SK-N-SH (cell line): Measurements from ENCODE around the gene VGF. TPM values are rescaled to one million over a fixed set of nuclear protein-coding genes. Genes with fewer than 3 reads are reported as not detected.
A peak's percentile ranks its signal among the peaks of the same experiment; 100 is the strongest.

Experiments
- CTCF ChIA-PET: fragments of 300-600, 350-600 bp; formaldehyde crosslinking; extraction: SDS; loops from one replicate; lab custom pipeline; 2021; lab: Yijun Ruan, JAX
- POLR2A ChIA-PET: fragments of 350-600 bp; sonication (Branson Sonifier 250); formaldehyde crosslinking; extraction: SDS; loops from one replicate; lab custom pipeline; 2020; ENCODE audit warnings: antibody characterized with exemption, inconsistent platforms; lab: Yijun Ruan, JAX
- DNase-seq: peaks from one replicate; pipeline ENCODE4 v3.0.0; 2012
- H2AFZ ChIP-seq: fragments of 200-600 bp; sonication (generic); 2 replicates; pipeline ENCODE4 v1.8.1; 2016; ENCODE audit warnings: antibody characterized with exemption, mild to moderate bottlenecking, low read depth
- H3F3A ChIP-seq: fragments of 200-600 bp; sonication (generic); replicated peaks from 2 replicates; pipeline ENCODE3; 2016; ENCODE audit warnings: antibody characterized with exemption, mild to moderate bottlenecking; ENCODE audit not compliant: insufficient read depth
- H3K27ac ChIP-seq, 2 experiments: fragments of 200-500 bp in 1 of 2; fragments of 200-600 bp in 1 of 2; sonication (Bioruptor generic) in 1 of 2; sonication (generic), shearing (Covaris generic) in 1 of 2; 2 replicates each; pipeline versions ENCODE4 v1.5.1 to v1.6.1; 2014 to 2016; ENCODE audit warnings: low read depth in 2 of 2, inconsistent platforms in 1 of 2, low read length in 1 of 2, mild to moderate bottlenecking in 1 of 2, mixed read lengths in 1 of 2
- H3K27me3 ChIP-seq: fragments of 200-600 bp; sonication (generic), shearing (Covaris generic); 2 replicates; pipeline ENCODE4 v1.6.1; 2016; ENCODE audit warnings: mixed run types; ENCODE audit not compliant: insufficient read depth
- H3K36me3 ChIP-seq, 2 experiments: fragments of 200-500 bp in 1 of 2; fragments of 200-600 bp in 1 of 2; sonication (Bioruptor generic) in 1 of 2; sonication (generic) in 1 of 2; replicated peaks in 1 of 2; 2 replicates each; pipeline versions ENCODE3 to v1.5.1; 2014 to 2016; ENCODE audit warnings: low read length in 1 of 2, mild to moderate bottlenecking in 1 of 2; ENCODE audit not compliant: insufficient read depth in 2 of 2, control insufficient read depth in 1 of 2
- H3K4me1 ChIP-seq, 2 experiments: fragments of 200-500 bp in 1 of 2; fragments of 200-600 bp in 1 of 2; sonication (Bioruptor generic) in 1 of 2; sonication (generic), shearing (Covaris generic) in 1 of 2; 2 replicates each; pipeline versions ENCODE4 v1.5.1 to v1.6.1; 2014 to 2016; ENCODE audit warnings: low read depth in 1 of 2, low read length in 1 of 2, mixed run types in 1 of 2; ENCODE audit not compliant: insufficient read depth in 2 of 2, control insufficient read depth in 1 of 2
- H3K4me2 ChIP-seq: fragments of 200-600 bp; sonication (generic), shearing (Covaris generic); 2 replicates; pipeline ENCODE4 v1.6.1; 2017; ENCODE audit warnings: mixed run types
- H3K4me3 ChIP-seq, 2 experiments: fragments of 200-500 bp in 1 of 2; fragments of 200-600 bp in 1 of 2; sonication (Bioruptor generic) in 1 of 2; sonication (generic), shearing (Covaris generic) in 1 of 2; 2 replicates each; pipeline versions ENCODE4 v1.5.1 to v1.8.1; 2014 to 2016; ENCODE audit warnings: low read depth in 2 of 2, inconsistent platforms in 1 of 2, low read length in 1 of 2, mild to moderate bottlenecking in 1 of 2, mixed read lengths in 1 of 2, moderate library complexity in 1 of 2
- H3K79me2 ChIP-seq: fragments of 200-600 bp; sonication (generic); 2 replicates; pipeline ENCODE4 v1.8.1; 2017; ENCODE audit warnings: mild to moderate bottlenecking; ENCODE audit not compliant: insufficient read depth
- H3K9ac ChIP-seq: fragments of 200-600 bp; sonication (generic); 2 replicates; pipeline ENCODE4 v1.6.1; 2017; ENCODE audit warnings: mixed run types
- H3K9me2 ChIP-seq: fragments of 200-600 bp; sonication (generic); 2 replicates; pipeline ENCODE4 v1.6.1; 2017; ENCODE audit warnings: mixed run types
- H3K9me3 ChIP-seq: fragments of 200-600 bp; sonication (generic); 2 replicates; pipeline ENCODE4 v1.6.1; 2017; ENCODE audit warnings: mixed run types, mild to moderate bottlenecking, moderate library complexity
- H4K20me1 ChIP-seq: fragments of 200-600 bp; sonication (generic); 2 replicates; pipeline ENCODE4 v1.6.1; 2017; ENCODE audit warnings: mild to moderate bottlenecking, mixed run types; ENCODE audit not compliant: insufficient read depth
- CHD2 ChIP-seq: fragments of 150-350 bp; IDR thresholded peaks from 2 replicates; pipeline ENCODE4 v1.6.1; 2018; ENCODE audit warnings: low read length; ENCODE audit not compliant: partially characterized antibody
- EP300 ChIP-seq, 2 experiments: IDR thresholded peaks; 2 replicates each; pipeline versions ENCODE4 v1.4.0 to v1.6.1; 2012; ENCODE audit warnings: borderline replicate concordance in 1 of 2, low read depth in 1 of 2, low read length in 1 of 2
- FOSL2 ChIP-seq: IDR thresholded peaks from 2 replicates; pipeline ENCODE4 v1.4.0; 2012; ENCODE audit warnings: low read depth, mild to moderate bottlenecking, moderate library complexity, borderline replicate concordance
- JUND ChIP-seq: IDR thresholded peaks from 2 replicates; pipeline ENCODE4 v1.4.0; 2012
- POLR2AphosphoS5 ChIP-seq: IDR thresholded peaks from 2 replicates; pipeline ENCODE4 v1.6.1; 2012; ENCODE audit warnings: low read depth, low read length
- RFX5 ChIP-seq: IDR thresholded peaks from 2 replicates; pipeline ENCODE4 v1.6.1; 2012; ENCODE audit warnings: mild to moderate bottlenecking, improper control_type of control experiment, low read length
- SIN3A ChIP-seq: IDR thresholded peaks from 2 replicates; pipeline ENCODE4 v1.6.1; 2012; ENCODE audit warnings: low read depth, mild to moderate bottlenecking, low read length, moderate library complexity, borderline replicate concordance
- SMC3 ChIP-seq: IDR thresholded peaks from 2 replicates; pipeline ENCODE4 v1.6.1; 2012; ENCODE audit warnings: low read depth, low read length, improper control_type of control experiment
- TAF1 ChIP-seq: IDR thresholded peaks from 2 replicates; pipeline ENCODE4 v1.6.1; 2012; ENCODE audit warnings: low read depth, mild to moderate bottlenecking, low read length, moderate library complexity, borderline replicate concordance
- TCF12 ChIP-seq: IDR thresholded peaks from 2 replicates; pipeline ENCODE4 v1.4.0; 2012
- WGBS: methylation state at CpG from one replicate; pipeline ENCODE4 v1.1.6; 2017; ENCODE audit warnings: low lambda C conversion rate; 5-methylcytosine and 5-hydroxymethylcytosine counted together
- polyA plus RNA-seq, 3 experiments: library from polyadenylated mRNA; depleted of rRNA; stranded (reverse); fragments of >200 nt; gene quantifications; 2 replicates each; pipeline ENCODE4 v1.2.3, GENCODE V29; 2012
- TF ChIP-seq, protein P1 (sequence below): IDR thresholded peaks from 2 replicates; pipeline ENCODE4; 2012
- TF ChIP-seq, protein P2 (sequence below): fragments of 150-350 bp; IDR thresholded peaks from 2 replicates; pipeline ENCODE4 v1.6.1; 2017; ENCODE audit warnings: antibody characterized with exemption, low read length, low read depth, borderline replicate concordance
- TF ChIP-seq, protein P3 (sequence below): fragments of 200-600 bp; sonication (generic); IDR thresholded peaks from 2 replicates; pipeline ENCODE4 v1.6.1; 2017; ENCODE audit warnings: antibody characterized with exemption, mild to moderate bottlenecking, moderate library complexity
- TF ChIP-seq, protein P4 (sequence below): IDR thresholded peaks from 2 replicates; pipeline ENCODE4 v1.6.1; 2012; ENCODE audit warnings: mild to moderate bottlenecking, low read depth, low read length, moderate library complexity

Gene VGF
- polyA plus RNA-seq, 1 of the 3 experiments (the other 2 are of a cell fraction), result 54.3 TPM

DNA sequence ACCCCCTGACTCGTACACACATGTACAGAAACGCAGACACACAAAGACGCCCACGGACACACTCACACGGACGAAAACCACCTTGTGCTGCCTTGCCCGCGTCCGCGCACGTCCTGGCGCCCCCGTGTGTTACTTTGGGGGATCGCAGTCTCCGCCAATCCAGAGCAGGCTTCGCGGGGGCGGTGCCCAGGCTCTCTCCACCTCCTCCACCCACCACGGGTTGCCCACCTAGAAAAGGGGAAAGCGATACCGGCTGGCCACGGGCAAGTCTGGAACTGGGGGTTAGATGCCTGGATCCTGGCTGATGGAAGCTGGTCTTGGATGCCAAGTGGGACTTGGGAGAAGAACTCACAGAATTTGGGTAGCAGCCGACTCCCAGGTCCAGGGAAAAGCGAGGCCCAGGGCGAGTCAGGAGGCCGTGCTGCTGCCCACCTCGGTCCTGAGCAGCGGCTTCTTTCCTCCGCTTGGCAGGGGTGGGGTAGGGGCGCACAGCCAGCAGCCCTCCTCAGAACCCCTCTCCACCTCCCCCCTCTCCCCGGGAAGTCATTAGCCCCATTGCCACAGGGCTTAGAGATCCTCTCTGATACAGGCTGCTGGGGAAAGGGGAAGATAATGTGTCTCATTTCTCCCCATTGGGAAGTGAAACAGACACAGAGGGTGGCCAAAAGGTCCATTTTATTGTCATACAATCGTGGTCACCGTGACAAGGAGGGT lies 4.6 kb upstream of the VGF start (continued):
- TF ChIP-seq, protein P1, sequence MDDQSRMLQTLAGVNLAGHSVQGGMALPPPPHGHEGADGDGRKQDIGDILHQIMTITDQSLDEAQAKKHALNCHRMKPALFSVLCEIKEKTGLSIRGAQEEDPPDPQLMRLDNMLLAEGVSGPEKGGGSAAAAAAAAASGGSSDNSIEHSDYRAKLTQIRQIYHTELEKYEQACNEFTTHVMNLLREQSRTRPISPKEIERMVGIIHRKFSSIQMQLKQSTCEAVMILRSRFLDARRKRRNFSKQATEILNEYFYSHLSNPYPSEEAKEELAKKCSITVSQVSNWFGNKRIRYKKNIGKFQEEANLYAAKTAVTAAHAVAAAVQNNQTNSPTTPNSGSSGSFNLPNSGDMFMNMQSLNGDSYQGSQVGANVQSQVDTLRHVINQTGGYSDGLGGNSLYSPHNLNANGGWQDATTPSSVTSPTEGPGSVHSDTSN, result no peak; the same call in 1 of the 2 replicates
- TF ChIP-seq POLR2AphosphoS5 (peak; percentile 17; the same call in 1 of the 2 replicates), SMC3 (peak; percentile 85), RFX5 (no peak), SIN3A (peak; percentile 71; the same call in 1 of the 2 replicates), TAF1 (no peak)
- TF ChIP-seq, protein P2, sequence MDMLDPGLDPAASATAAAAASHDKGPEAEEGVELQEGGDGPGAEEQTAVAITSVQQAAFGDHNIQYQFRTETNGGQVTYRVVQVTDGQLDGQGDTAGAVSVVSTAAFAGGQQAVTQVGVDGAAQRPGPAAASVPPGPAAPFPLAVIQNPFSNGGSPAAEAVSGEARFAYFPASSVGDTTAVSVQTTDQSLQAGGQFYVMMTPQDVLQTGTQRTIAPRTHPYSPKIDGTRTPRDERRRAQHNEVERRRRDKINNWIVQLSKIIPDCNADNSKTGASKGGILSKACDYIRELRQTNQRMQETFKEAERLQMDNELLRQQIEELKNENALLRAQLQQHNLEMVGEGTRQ, result no peak
- TF ChIP-seq, protein P3, sequence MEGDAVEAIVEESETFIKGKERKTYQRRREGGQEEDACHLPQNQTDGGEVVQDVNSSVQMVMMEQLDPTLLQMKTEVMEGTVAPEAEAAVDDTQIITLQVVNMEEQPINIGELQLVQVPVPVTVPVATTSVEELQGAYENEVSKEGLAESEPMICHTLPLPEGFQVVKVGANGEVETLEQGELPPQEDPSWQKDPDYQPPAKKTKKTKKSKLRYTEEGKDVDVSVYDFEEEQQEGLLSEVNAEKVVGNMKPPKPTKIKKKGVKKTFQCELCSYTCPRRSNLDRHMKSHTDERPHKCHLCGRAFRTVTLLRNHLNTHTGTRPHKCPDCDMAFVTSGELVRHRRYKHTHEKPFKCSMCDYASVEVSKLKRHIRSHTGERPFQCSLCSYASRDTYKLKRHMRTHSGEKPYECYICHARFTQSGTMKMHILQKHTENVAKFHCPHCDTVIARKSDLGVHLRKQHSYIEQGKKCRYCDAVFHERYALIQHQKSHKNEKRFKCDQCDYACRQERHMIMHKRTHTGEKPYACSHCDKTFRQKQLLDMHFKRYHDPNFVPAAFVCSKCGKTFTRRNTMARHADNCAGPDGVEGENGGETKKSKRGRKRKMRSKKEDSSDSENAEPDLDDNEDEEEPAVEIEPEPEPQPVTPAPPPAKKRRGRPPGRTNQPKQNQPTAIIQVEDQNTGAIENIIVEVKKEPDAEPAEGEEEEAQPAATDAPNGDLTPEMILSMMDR, result peak; percentile 99

DNA sequence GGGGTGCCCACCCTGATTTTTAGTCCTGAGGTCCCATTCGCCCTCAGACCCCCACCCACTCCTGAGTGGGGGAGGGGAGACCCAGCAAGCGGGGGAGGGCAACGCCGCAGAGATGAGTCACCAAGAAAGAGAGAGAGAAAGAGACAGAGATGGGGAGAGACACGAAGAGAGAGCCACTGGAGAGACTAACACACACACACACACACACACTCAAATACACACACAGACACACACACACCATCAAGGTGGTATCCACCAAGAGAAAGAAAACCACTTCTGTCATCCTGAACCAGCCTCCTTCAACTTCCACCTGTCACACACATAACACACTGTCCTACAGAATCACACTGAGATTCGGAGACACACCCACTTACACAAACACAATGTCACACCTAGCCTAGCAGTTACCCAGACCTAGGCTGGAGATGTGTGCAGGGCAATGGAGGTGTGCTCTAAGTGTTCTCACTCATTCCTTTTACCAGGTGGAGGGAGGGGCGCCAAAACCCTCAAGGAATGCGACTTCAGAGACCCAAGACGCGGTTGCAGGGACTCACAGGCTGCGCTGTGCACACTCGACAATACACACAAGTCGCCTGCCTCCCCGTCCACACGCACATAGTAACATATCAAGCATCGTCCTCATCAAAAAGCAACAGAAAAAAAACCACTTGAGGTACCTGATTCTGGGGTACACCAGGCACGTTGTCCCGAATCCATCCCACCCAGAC lies 3.9 kb upstream of the VGF start:
- Histone ChIP-seq H3K4me1 (peaks cover 36 to 58% of the 10 kb centered on the region in 2 experiments), H3K4me2 (peak overlapping the region; percentile 98), H3F3A (peaks cover 32% of the 10 kb centered on the region), H3K27me3 (no peaks in the 10 kb centered on the region; the same call in 1 of the 2 replicates), H3K36me3 (no peaks in the 10 kb centered on the region), H3K9ac (no peak overlapping the region), H3K79me2 (no peaks in the 10 kb centered on the region), H2AFZ (no peak overlapping the region), H3K9me2 (no peaks in the 10 kb centered on the region), H3K4me3 (peak overlapping the region; percentile 43 to 49), H4K20me1 (peaks cover 9% of the 10 kb centered on the region), H3K9me3 (no peaks in the 10 kb centered on the region), H3K27ac (peak overlapping the region in 1 of 2 experiments; percentile 67; a peak in 1 of 4 replicates)
- ChIA-PET POLR2A (interaction anchor here (0.9 to 1.4 kb wide), 4 partner anchors 10 to 25 kb away, joined by 3 to 7 read pairs (median 4); partner anchors contain the start of gene NAT16), CTCF (interaction anchor here (0.8 to 3.0 kb wide), 19 partner anchors 10 to 113 kb away, joined by 3 to 45 read pairs (median 5); partner anchors contain the start of genes AP1S1, NAT16, PLOD3 and ZNHIT1)
- TF ChIP-seq FOSL2, result peak; percentile 85
- peak in 1 of 2 experiments; percentile 41; a peak in 1 of 4 replicates for TF ChIP-seq EP300 (IDR thresholded peaks at IDR 0.05; ENCODE audit: borderline replicate concordance in 1 of 2, low read depth in 1 of 2, low read length in 1 of 2)
- no peak; the same call in 1 of the 2 replicates for TF ChIP-seq JUND
- no peak for TF ChIP-seq TAF1
- TF ChIP-seq RFX5, result no peak
- TF ChIP-seq, protein P4, sequence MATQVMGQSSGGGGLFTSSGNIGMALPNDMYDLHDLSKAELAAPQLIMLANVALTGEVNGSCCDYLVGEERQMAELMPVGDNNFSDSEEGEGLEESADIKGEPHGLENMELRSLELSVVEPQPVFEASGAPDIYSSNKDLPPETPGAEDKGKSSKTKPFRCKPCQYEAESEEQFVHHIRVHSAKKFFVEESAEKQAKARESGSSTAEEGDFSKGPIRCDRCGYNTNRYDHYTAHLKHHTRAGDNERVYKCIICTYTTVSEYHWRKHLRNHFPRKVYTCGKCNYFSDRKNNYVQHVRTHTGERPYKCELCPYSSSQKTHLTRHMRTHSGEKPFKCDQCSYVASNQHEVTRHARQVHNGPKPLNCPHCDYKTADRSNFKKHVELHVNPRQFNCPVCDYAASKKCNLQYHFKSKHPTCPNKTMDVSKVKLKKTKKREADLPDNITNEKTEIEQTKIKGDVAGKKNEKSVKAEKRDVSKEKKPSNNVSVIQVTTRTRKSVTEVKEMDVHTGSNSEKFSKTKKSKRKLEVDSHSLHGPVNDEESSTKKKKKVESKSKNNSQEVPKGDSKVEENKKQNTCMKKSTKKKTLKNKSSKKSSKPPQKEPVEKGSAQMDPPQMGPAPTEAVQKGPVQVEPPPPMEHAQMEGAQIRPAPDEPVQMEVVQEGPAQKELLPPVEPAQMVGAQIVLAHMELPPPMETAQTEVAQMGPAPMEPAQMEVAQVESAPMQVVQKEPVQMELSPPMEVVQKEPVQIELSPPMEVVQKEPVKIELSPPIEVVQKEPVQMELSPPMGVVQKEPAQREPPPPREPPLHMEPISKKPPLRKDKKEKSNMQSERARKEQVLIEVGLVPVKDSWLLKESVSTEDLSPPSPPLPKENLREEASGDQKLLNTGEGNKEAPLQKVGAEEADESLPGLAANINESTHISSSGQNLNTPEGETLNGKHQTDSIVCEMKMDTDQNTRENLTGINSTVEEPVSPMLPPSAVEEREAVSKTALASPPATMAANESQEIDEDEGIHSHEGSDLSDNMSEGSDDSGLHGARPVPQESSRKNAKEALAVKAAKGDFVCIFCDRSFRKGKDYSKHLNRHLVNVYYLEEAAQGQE, result 0 out of 2 replicates have a peak, but pooled peaks have one; percentile 51
- TF ChIP-seq TCF12, result peak; percentile 49
- peak; percentile 89 for TF ChIP-seq CHD2
- peak; percentile 30 for DNase-seq
- 2% methylated on average over 18 of the region's 18 CpGs for WGBS
